ENCODE measurements around the gene TMEM192.
"Not testable (repeated sequence)": the region's sequence is repeated elsewhere in the genome, so short reads cannot be mapped to it uniquely, and the experiment has no call there.

Gene TMEM192

DNA sequence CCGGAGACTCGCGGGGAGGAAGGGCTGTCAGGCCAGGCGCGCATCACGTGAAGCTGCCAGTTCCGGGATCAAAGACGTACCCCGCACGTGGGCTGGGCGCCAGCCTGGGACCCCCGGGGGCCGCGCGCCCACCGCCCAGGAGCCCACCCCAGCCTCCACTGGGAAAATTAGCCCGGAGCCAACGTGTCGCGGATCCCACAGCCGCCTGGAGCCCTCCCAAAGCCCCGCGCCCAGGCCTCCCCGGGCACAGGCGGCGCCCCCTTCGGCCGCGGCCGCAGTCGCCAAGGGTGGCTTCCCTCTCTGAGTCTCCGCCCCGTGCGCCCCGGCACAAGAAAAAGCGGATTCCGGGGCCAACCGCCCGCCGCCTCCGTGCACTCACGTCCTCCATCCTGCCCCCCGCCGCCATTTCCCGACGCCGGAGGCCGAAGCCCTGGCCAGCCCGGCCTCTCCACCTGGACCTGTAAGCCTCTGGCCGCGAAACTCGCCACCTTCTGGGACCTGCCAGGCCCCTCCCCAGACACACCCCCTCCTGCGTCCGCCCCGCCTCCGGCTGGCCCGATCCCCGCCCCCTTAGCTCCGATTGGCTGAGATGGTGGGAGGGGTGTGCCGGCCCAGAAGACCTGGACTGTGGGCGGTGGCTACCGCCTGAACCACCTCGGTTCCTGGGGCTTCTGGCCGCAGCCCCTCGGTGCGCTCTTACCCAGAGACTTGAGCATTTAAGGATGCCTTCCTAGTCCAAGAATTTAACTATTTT, at the start of gene TMEM192:
Gene TMEM192 (minus strand): TSS at position 493 of the 754 bp plus-strand sequence. CDS start 87 bp downstream, at position 406.
- peak; percentile 85 for DNase-seq

DNA sequence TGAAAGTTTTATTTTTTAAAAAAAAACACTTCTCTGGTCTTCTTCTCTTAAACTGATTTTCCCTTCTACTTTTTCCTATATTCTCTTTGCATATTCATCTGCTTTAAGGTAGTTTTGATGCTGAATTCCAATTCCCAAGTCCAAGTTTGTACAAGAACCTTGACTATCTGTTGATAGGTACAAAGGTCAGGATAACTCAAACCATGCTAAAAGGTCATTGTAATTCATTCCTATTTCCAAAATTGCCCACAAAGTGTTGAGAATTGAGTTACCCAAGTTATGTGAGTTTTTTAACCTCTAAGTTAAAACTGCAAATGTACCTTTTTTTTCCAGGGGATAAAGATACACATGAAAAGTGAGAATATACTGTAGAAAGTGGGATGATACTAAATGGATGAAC, 46.1 kb upstream of the TMEM192 start:
- DNase-seq = no peak

DNA sequence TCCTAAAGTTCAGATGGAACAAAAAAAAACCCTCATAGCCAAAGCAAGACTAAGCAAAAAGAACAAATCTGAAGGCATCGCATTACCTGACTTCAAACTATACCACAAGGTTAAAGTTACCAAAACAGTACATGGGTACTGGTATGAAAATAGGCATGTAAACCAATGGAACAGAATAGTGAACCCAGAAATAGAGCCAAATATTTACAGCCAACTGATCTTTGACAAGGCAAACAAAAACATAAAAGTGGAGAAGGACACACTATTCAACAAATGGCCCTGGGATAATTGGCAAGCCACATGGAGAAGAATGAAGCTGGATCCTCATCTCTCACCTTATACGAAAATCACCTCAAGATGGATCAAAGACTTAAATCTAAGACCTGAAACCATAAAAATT, 44.2 kb upstream of the TMEM192 start:
- DNase-seq = no peak

DNA sequence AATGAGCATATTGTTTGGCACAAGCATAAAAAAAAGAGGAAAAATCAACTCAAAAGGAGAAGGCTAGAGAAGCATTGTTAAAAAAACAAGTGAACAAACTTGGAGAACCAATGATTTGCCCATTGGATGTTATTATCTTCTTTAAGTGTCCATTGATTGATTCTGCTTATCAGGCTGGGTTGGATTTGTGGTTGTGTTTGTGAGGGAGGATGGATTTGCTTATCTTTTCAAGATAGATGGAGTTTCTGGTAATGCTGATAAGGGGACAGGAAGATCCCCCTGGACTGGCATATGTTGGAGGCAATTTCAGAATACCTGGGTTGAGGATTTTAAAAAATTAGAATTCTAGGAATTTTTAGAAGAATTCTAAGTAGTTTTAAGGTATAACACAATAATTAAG, 41.8 kb upstream of the TMEM192 start:
- no peak for DNase-seq

DNA sequence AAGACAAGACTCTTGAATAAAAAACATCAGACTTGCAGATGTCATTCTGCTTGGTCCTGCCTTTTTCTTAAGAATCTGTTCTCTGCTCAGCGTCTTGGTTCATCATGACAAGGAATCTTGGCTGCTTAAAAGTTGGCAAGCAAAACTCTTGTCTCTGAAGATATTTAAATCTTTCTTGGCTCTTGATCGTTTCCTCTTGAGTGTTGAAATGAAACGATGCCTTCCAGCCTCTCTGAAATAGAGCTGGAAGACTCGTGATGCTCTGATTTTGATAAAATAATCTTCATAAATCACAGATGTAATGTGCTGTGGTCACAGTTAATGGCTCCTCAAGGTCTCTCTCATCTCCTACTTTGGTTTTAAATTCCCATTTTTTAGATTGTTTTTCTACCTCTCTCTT, 39.9 kb upstream of the TMEM192 start:
- DNase-seq = no peak

DNA sequence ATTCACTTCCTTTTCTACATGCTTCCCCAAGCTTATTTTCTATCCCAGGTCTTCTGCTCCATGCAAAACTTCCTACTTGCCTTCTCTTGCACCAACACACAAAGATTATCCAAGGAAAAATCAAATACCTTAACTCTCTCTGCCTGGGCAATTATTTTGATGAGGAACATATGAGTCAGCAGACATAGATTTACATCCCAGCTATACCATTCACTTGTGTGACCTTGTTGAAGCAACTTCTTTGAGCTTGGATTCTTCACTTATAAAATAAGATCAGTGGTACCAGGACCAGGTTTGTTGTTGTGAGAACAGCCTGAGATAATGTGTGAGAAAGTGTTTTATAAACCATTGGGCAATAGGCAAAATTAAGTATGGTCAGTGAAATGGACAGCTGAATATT, 39.1 kb upstream of the TMEM192 start:
- DNase-seq = no peak

DNA sequence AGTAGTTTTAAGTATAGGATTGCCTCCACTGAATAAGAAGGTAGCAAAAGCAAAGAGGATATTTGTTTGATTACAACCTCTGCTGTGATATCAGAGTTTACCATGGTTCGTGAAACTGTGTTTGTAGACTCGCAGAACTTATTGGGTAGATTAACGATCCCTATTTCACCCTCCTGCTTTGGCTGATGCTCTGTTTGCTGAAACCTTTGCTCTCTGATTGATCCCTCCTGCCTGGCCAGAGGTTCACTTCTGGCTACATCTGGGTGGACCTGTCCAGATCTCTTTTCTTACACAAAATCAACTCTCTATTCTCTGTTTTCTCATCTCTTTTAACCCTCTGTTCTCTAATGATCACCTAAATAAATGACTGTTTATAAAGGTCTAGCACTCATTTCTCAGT, 37.9 kb upstream of the TMEM192 start:
- no peak for DNase-seq

DNA sequence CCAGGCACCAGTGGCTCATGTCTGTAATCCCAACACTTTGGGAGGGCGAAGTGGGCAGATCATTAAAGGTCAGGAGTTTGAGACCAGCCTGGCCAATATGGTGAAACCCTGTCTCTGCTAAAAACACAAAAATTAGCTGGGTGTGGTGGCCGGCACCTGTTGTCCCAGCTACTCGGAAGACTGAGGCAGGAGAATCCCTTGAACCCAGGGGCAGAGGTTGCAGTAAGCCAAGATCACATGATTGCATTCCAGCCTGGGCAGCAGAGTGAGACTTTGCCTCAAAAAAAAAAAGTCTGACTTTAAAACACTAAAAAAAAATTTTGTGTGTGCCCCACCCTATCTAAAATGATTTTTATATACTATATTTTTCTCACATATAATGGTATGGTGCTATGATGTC, 26.2 kb upstream of the TMEM192 start:
- DNase-seq = no peak

DNA sequence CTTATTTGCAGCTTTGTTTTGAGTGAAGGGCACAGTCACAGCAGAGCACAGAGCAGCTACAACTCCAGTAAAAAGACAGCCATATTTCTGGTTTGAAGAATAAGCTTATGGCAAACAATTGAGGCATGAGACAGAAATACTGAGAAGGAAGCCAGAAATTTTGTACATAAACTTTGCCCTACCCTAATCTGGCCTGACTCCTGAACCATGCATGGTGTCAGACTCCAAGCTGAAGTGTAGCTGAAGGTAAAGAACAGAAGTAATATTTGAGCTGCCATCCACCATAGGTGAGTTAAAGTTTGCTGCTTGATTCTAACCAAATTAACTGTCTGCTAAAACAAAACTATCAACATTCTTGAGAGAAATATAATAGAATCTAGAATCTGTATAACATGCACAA, 24.5 kb upstream of the TMEM192 start:
- DNase-seq = no peak

DNA sequence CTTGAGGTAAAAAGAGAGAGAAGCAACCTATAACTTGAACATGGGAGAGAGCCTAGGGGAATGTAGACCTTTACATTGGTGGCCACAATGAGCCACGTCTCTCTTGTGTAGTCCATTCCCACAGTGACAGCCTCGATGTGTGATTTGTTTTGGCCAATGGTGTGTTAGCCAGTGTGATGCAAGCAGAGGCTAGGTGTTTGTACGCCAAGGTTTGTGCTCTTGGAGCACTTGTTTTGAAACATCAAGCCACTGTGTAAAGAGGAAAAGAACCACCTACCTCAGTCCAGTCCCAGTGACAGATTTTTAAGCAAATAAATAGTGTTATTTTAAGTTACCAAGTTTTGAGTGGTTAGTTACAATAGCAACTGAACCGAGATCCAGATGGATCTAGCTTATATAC, 23.9 kb upstream of the TMEM192 start:
- no peak for DNase-seq

DNA sequence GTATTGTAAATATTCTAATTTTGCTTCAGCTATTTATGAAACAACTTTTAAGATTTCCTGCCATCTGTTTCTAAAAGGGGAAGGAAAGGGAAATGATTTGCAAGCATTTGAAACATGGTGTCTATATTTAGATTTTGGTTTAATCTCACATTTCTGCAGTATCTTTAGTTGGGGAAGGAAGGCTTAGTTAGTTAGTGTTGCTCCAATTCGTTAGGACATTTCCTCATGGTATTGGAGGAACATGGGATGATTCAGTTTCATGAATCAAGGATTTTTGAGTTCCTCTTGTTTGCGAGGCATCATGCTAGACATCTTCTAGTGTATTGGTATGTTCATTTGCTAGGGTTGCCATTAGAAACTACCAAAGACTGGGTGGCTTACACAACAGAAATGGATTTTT, 20.5 kb upstream of the TMEM192 start:
- no peak for DNase-seq

DNA sequence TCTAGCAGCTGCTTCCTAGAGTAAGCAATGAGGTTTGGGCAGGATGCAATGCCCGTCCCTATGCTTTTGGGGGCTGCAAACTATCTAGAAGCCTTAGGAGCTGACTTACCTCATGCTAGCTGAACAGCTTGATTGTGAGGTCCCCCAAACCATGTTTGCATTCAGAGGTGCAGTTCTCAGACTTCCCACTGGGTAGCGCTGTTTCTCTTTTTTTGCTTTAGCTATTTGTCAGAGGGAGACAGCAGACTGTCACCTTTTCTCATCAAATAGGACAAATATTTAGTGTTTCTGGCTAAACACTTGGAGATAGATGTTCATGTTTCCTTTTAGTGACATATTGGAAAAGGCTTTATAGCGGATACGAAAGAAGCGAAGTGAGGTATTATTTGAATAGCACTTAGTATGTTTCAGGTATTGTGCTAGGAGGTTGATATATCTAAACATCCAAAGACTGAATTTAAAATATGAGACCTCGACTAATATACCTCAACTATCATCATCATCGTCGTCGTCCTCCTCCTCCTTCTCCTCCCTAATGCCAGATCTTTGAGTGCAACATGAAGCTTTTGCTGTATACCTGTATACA, 18.7 kb upstream of the TMEM192 start:
- DNase-seq = no peak

DNA sequence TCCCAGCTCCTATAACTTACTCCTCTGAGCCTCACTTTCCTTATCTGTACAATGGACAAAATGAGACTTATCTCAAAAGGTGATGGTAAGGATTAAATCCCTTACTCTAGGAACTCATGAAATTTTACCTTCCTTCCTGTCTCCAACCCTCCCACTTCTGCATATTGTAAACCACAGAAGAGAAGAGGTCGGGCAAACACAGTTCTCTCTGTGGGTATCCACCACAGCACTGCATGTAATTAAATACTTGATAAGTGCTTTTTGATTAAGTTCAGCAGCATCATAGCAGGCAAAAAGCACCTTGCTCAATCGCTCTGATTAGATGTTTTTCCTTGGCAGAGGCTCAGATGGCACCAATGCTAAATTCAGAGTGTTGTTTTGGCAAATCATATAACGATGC, 17.3 kb upstream of the TMEM192 start:
- no peak for DNase-seq

DNA sequence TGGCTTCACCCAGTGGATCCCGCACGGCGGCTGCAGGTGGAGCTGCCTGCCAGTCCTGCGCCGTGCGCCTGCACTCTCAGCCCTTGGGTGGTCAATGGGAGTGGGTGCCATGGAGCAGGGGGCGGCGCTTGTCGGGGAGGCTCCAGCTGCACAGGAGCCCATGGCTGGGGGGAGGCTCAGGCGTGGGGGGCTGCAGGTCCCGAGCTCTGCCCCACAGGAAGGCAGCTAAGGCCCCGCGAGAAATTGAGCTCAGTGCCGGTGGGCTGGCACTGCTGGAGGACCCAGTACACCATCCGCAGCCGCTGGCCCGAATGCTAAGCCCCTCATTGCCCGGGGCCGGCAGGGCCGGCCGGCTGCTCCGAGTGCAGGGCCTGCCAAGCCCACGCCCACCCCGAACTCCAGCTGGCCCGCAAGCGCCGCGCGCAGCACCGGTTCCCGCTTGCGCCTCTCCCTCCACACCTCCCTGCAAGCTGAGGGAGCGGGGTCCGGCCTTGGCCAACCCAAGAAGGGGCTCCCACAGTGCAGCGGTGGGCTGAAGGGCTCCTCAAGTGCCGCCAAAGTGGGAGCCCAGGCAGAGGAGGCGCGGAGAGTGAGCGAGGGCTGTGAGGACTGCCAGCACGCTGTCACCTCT, 13.3 kb upstream of the TMEM192 start:
- DNase-seq = not testable (repeated sequence)

DNA sequence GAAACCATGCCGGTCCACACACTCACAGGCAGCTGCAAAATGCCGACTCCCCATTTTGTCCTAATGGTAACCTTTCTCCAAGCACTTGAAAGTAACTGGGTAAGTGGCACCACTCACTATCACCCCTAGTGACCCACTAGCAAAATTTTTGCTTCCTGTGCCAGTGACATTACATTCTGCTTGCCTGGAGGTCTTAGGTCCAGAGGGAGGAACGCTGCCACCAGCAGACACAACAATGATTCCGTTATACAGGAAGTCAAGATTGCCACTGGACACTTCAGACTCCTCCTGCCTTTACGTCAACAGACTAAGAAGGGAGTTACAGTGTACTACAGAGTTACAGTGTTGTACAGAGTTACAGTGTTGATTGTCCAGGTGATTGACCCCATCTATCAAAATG, 11.8 kb upstream of the TMEM192 start:
- DNase-seq = no peak

DNA sequence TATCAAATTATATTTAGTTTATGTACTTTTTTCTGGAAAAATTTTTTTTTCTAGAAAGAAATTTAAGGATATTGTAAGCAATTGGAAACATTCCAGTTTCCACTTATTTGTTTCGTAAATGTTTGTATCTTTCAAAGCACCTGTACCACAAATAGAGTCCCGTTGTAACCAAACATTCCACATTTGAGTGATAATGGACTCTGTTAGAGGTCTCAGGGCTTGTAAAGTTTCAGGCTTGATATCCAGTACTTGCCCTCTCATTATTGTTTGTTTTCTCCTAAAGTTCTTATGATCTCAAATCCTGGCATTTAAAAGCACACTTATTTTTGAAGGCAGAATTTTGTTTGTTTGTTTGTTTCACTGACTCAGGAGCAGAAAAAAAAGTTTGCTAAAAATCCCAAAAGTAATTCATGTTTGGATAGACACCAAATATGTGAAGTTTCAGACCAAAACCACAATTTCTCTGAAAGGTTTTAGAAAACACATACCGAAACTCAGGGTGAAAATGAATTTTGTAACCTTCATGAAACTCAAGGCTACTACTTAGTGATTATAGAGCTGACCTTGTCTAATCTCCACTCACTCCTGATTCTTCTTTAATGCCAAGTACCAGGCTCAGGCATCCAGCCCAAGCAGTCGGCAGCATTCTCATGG, 5.7 kb upstream of the TMEM192 start:
- no peak for DNase-seq

DNA sequence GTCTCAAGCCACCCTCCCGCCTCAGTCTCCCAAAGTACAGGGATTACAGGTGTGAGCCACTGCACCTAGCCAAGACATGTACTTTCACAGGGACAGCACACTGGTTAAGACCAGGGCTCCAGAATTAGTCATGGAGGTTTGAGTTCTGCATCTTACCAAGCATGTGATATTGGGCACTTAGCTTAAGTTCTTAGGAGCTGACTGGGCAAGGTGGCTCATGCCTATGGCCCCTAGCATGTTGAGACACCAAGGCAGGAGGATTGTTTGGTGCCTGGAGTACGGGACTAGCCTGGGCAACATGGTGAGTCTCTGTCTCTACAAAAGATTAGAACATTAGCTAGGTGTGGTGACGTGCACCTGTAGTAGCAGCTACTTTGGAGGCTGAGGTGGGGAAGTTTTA, 2.6 kb upstream of the TMEM192 start:
- no peak for DNase-seq

DNA sequence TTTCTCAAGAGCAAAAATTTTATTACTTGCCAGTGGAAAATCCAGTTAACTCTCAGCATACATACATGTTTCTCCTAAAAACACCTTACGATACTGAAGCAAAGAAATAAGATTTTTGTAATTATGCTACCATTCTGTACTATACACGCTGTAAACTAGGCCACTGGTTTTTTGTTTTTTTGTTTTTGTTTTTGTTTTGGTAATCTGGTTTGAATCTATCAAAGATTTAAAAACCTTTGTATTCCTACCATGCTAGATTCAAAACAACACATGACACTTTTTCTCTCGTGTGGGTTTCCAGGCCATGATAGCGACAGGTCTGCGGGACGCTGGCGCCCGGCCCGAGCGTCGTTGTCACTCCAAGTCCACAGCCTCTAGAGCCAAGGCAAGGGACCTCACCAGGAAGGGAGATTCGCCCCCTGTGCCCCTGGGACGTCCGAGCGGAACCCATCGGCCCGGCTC, 723 bp downstream of the TMEM192 start:
- DNase-seq = no peak

DNA sequence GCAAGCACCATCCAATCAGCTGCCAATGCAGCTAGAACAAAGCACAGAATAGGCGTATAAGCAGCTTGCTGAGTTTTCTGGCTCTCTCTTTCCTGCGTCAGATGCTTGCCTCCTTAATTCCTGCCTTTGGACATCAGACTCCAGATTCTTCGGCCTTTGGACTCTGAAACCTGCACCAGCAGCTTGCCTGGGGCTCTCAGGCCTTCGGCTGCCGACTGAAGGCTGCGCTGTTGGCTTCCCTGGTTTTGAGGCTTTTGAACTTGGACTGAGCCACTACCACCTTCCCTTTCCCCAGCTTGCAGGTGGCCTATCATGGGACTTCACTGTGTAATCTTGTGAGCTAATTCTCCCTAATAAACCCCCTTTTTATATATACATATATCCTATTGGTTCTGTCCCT, 6.1 kb downstream of the TMEM192 start:
- DNase-seq = no peak

DNA sequence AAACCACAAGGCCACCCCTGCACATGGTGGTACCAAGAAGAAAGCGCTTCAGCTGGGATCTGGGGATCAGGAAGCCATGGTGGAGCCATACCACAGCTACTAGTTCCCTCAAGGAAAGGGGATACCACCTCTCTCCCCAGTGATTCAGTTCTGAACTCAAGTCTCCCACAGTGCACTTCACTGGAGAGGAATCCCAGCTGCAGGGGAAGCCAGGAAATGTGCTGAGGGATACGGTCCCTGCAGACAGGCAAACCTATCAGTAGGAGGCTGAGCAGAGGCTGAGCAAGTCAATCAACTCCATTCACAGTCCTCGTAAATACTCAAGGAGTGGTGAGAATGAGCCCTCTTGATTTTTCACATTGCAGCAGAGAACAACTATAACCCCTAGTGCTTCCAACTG, 11.0 kb downstream of the TMEM192 start:
- DNase-seq = no peak

DNA sequence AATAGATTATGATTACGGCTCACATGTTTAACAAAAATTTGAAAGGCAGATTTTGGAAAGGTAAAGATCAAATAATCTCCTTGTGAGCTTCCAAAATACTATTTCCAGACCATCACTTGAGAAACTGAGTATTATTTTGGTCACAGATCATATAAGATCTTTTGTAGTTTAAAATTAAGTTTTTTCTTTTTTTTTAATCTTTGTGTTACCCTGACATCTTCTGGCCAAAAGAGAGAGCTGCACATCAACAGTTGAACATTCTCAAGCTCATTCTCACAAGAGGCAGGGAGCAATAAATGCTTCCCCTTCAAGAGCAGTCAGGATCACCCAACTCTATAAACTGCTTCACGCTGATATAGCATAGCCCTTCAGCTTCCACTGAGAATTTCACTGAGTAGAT, 15.9 kb downstream of the TMEM192 start:
- DNase-seq = no peak

DNA sequence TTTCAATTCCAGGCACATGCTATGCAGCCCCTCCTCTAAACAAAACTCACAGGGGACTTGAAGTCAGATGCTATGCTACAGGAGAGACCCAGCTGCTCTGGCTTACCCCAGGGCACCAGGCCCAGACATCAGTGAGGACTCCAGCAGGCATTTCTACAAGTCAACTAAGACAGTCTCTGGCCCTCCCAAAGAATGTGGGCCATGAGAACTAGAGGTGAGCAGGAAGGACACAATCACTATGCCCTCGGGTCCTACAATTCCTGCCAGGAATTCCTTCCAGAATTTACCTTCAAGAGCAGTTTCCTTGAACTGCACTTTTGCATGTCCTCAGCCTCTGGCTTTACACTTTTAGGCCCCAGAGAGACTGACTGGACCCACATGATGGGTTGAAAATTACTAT, 17.4 kb downstream of the TMEM192 start:
- DNase-seq = no peak

DNA sequence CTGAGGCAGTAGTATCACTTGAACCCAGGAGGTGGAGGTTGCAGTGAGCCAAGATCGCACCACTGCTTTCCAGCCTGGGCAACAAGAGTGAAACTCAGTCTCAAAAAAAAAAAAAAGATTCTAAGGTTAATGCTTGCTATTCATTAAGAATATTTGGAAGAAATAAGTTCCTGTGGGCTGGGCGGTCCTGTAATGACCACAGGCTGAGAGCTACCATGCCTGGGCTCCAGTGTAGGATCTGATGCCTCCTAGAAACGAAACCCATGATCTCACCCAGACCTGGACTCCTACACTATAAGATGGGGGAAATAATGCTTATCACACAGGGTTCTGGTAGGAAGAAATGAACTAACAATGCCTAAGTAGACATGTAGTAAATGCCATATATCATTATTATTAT, 17.8 kb downstream of the TMEM192 start:
- no peak for DNase-seq

DNA sequence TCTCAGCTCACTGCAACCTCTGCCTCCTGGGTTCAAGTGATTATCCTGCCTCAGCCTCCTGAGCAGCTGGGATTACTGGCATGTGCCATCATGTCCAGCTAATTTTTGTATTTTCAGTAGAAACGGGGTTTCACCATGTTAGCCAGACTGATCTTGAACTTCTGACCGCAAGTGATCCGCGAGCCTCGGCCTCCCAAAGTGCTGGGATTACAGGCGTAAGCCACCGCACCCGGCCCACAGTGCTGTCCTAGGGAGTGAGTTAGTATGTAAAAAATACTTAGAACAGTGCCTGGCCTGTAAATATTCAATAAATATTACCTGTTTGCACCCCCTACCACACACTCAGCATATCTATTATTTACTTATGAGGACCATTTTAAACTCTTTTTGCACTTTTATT, 20.5 kb downstream of the TMEM192 start:
- DNase-seq = not testable (repeated sequence)

Measured in DMS 273 treated with DMSO at 0.1 percent for 48 hours (cell line).